Spleen (tissue), 7 donors: ENCODE data around the gene ALKBH4.
"Not testable (repeated sequence)": the region's sequence is repeated elsewhere in the genome, so short reads cannot be mapped to it uniquely, and the experiment has no call there.

Source experiments
- POLR2A ChIP-seq, 3 donors: fragments of 450-650 bp; IDR thresholded peaks; one replicate each; pipeline ENCODE4 v1.5.1; 2017; ENCODE audit warnings: antibody characterized with exemption in 3 of 3, mild to moderate bottlenecking in 1 of 3
- POLR2AphosphoS5 ChIP-seq, 3 donors: sonication (generic); formaldehyde crosslinking; IDR thresholded peaks; one replicate each; pipeline ENCODE4 v1.5.1; 2017; ENCODE audit warnings: antibody characterized with exemption in 3 of 3
- TF ChIP-seq, protein P1 (sequence below), 11 experiments: fragments of 200-600 bp in 7 of 11; fragments of 450-650 bp in 4 of 11; sonication (generic) in 4 of 11; IDR thresholded peaks in 8 of 11; conservative IDR thresholded peaks in 3 of 11; 1 replicate in 7 of 11; 2 replicates in 4 of 11; pipeline versions ENCODE4 v1.4.0 to v1.8.0; 2016 to 2021; ENCODE audit warnings: antibody characterized with exemption in 11 of 11, inconsistent platforms in 4 of 11, mild to moderate bottlenecking in 1 of 11
- donor health status: DM: no; HTN: no; CAD: no; lungs with moderate emphysema.
- donor health status: DM: no; HTN: no; CAD: no.
- donor health status: DM: no; HTN: no; CAD: no.

DNA sequence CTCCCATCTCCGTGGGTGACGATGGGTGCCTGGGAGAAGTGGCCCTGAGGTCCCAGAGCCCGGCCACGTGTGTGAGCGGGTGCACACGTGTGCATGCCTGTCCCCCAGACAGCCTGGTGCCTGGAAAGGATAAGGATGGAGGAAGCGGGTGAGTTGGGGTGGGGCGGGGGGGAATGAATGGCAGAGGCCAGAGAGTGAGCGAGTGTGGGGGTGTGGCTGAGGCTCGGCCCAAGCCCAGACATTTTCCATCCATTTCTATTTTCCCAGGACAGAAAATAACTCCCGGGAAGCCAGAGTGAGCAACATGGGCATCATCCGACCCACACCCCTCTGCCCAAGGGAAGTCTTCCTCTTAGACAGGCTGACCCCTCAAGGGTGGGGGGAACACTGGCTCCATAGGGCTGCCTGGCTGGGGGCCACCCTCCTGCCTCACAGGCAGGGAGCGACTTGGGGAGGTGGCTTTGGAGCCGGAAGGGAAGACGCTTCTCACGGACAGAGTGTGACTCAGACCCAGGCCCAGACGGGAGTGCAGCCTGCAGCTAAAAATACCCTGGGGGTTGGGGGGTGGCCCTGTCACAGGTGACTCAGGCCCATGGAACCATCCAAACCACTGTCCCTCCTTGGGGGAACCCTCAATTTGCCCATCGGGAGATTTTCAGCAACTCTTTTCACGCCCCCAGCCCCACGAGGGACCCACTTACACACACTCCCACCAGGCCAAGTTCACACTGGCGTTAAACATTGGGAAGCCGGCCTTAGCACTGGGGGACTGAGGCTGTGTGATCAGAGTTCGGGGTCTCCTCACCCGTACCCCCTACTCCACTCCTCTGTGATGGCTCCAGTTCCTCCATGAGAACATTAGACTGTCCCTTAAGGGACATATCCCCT is 40.9 kb upstream of the ALKBH4 start:
- TF ChIP-seq, protein P1, sequence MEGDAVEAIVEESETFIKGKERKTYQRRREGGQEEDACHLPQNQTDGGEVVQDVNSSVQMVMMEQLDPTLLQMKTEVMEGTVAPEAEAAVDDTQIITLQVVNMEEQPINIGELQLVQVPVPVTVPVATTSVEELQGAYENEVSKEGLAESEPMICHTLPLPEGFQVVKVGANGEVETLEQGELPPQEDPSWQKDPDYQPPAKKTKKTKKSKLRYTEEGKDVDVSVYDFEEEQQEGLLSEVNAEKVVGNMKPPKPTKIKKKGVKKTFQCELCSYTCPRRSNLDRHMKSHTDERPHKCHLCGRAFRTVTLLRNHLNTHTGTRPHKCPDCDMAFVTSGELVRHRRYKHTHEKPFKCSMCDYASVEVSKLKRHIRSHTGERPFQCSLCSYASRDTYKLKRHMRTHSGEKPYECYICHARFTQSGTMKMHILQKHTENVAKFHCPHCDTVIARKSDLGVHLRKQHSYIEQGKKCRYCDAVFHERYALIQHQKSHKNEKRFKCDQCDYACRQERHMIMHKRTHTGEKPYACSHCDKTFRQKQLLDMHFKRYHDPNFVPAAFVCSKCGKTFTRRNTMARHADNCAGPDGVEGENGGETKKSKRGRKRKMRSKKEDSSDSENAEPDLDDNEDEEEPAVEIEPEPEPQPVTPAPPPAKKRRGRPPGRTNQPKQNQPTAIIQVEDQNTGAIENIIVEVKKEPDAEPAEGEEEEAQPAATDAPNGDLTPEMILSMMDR (IDR thresholded peaks at IDR 0.05 in 8 of 11, conservative IDR thresholded peaks at IDR 0.05 in 3 of 11) = not testable (repeated sequence)
- TF ChIP-seq POLR2A, POLR2AphosphoS5 (IDR thresholded peaks at IDR 0.05): not testable (repeated sequence)
